A673 (cell line): ENCODE data around the gene ITGA11. TPM values are rescaled to one million over a fixed set of nuclear protein-coding genes. Genes with fewer than 3 reads are reported as not detected.

ENCODE experiments used
- BruUV-seq: library from RNA; stranded (reverse); fragments of 400-500 nt; replicated peaks from 2 replicates; lab custom pipeline; 2021; lab: Mats Ljungman, UMichigan
- CTCF ChIA-PET: fragments of 300-600 bp; sonication (Branson Sonifier 250); formaldehyde crosslinking; loops from one replicate; lab custom pipeline; 2022; ENCODE audit warnings: antibody characterized with exemption; lab: Charles Lee
- POLR2A ChIA-PET: fragments of 300-600 bp; sonication (Branson Sonifier 250); formaldehyde crosslinking; loops from one replicate; lab custom pipeline; 2022; ENCODE audit warnings: antibody characterized with exemption; ENCODE audit not compliant: low non-redundant PET; lab: Charles Lee
- DNase-seq: peaks from one replicate; pipeline ENCODE4 v3.0.0-alpha.2; 2015; ENCODE audit warnings: low spot score
- H3K27ac ChIP-seq: fragments of 200-600 bp; sonication (generic); 2 replicates; pipeline ENCODE4 v1.5.1; 2016; ENCODE audit warnings: mixed run types, low read depth, mild to moderate bottlenecking, mixed read lengths, antibody characterized with exemption, low read length; ENCODE audit not compliant: poor library complexity, severe bottlenecking
- H3K27me3 ChIP-seq: fragments of 200-600 bp; sonication (generic); replicated peaks from 2 replicates; pipeline ENCODE4 v1.6.1; 2017; ENCODE audit warnings: mixed run types, low read depth, mild to moderate bottlenecking, mixed read lengths, antibody characterized with exemption, low read length; ENCODE audit not compliant: insufficient read depth, poor library complexity
- H3K36me3 ChIP-seq: fragments of 200-600 bp; sonication (generic); 2 replicates; pipeline ENCODE4 v1.6.1; 2016; ENCODE audit warnings: mixed run types, mild to moderate bottlenecking, mixed read lengths, antibody characterized with exemption, low read length; ENCODE audit not compliant: insufficient read depth, poor library complexity, severe bottlenecking
- H3K4me1 ChIP-seq: fragments of 200-600 bp; sonication (generic); 2 replicates; pipeline ENCODE4 v1.6.1; 2017; ENCODE audit warnings: mixed run types, mild to moderate bottlenecking, mixed read lengths, antibody characterized with exemption, low read length; ENCODE audit not compliant: insufficient read depth, poor library complexity, severe bottlenecking
- H3K4me3 ChIP-seq: fragments of 200-600 bp; sonication (generic); 2 replicates; pipeline ENCODE4 v1.5.1; 2016; ENCODE audit warnings: low read depth, mixed run types, mild to moderate bottlenecking, mixed read lengths, low read length; ENCODE audit not compliant: poor library complexity, severe bottlenecking
- H3K9me3 ChIP-seq: fragments of 200-600 bp; sonication (generic); 2 replicates; pipeline ENCODE4 v1.6.1; 2016; ENCODE audit warnings: mixed run types, low read depth, mild to moderate bottlenecking, mixed read lengths, antibody characterized with exemption, low read length; ENCODE audit not compliant: poor library complexity, severe bottlenecking
- CTCF ChIP-seq: fragments of 300-800, 200-600 bp; sonication (generic); conservative IDR thresholded peaks from 2 replicates; pipeline ENCODE4 v1.5.1; 2017; ENCODE audit warnings: low read depth, mild to moderate bottlenecking, antibody characterized with exemption, low read length, moderate library complexity, mixed read lengths
- EZH2 ChIP-seq: fragments of 200-600 bp; sonication (generic); IDR thresholded peaks from 2 replicates; pipeline ENCODE4 v1.6.1; 2017; ENCODE audit warnings: borderline replicate concordance, low read depth, mild to moderate bottlenecking, mixed read lengths, antibody characterized with exemption, low read length; ENCODE audit not compliant: poor library complexity, severe bottlenecking
- intact Hi-C: fragments of 100-400 bp; cut with micrococcal nuclease; formaldehyde crosslinking; loops from one replicate; pipeline ENCODE4 v1.10.0; 2022; ENCODE audit not compliant: unreplicated experiment
- total RNA-seq: library from RNA; stranded (reverse); gene quantifications from 2 replicates; pipeline ENCODE4 v1.2.3, GENCODE V29; 2021

The ITGA11 gene
- total RNA-seq, 1 experiment from 2014 or later = 0.45 TPM

DNA sequence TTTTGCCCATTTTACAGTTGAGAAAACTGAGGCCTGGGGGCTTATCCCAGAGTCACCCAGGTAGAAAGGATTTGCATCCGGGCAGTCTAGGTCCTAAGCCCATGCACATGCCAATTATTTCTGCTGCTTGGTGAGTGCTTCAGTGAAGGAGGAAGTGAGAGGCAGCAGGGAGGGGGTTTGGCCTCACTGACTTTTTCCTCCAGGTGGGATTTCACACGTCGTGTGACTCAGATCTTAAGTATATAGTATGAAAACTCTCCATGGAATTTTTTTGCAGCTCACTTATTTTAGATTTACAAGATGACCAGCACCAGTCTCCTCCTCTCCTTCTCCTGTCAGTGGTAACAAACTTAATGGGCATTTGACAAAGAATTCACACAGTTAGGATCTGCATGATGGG is 4.6 kb downstream of the ITGA11 start:
- Histone ChIP-seq H3K27me3 (peaks cover 34% of the 10 kb centered on the region), H3K36me3 (no peaks in the 10 kb centered on the region), H3K9me3 (no peaks in the 10 kb centered on the region), H3K4me1 (peaks cover 13% of the 10 kb centered on the region), H3K27ac (no peak overlapping the region), H3K4me3 (no peak overlapping the region)
- no peak for TF ChIP-seq EZH2
- no peak for TF ChIP-seq CTCF
- ChIA-PET CTCF (no interaction called here), POLR2A (no interaction called here)
- no TSS peak for BruUV-seq
- intact Hi-C loops = no loop called here
- no peak for DNase-seq

GRCh38 chr15:68426116-68426515 is 5.8 kb downstream of the ITGA11 start:
- Histone ChIP-seq H3K9me3 (no peaks in the 10 kb centered on the region), H3K4me1 (peaks cover 3% of the 10 kb centered on the region), H3K27me3 (peaks cover 22% of the 10 kb centered on the region), H3K36me3 (no peaks in the 10 kb centered on the region), H3K4me3 (no peak overlapping the region), H3K27ac (no peak overlapping the region)
- TF ChIP-seq EZH2 = no peak
- no peak for TF ChIP-seq CTCF
- intact Hi-C loops = no loop called here
- POLR2A ChIA-PET = no interaction called here
- no peak for DNase-seq
- CTCF ChIA-PET = no interaction called here
- no TSS peak for BruUV-seq

DNA sequence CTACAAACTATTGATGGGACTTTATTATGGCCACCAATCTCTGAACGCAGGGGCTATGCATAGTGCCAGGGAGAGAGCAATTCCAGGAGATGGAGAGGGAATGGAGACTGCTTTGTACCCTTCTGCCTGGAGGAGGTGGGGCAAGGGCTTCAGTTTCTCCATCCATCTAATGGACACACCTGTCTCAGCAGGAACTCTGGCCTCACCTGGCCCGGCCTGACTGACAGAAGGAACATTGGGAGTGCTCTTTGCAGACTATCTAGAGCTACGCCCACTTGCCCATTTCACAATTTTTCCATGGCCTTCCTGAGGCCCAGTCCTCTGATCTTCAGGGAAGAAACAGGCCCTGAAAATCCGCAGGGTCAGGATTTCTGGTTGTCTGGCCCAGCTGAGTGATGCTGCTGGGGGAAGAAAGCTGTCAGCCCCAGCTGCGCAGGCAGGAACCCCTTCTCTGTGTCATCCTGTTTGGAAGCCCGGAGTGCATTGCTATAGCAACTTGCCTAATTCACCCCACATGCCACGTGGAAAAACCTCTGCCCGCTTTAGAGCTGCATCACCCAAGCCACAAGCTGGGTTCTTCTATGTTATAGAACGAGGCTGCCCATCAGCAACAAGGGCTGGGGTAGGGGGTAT is 6.4 kb downstream of the ITGA11 start:
- CTCF ChIA-PET = no interaction called here
- BruUV-seq = no TSS peak
- no peak for DNase-seq
- H3K36me3 ChIP-seq = no peaks in the 10 kb centered on the region
- no peaks in the 10 kb centered on the region for H3K9me3 ChIP-seq
- H3K4me3 ChIP-seq = no peak overlapping the region
- POLR2A ChIA-PET = no interaction called here
- no peak for TF ChIP-seq EZH2
- TF ChIP-seq CTCF = no peak
- no peak overlapping the region for H3K27ac ChIP-seq
- intact Hi-C loops = no loop called here
- H3K27me3 ChIP-seq = peaks cover 16% of the 10 kb centered on the region
- no peaks in the 10 kb centered on the region for H3K4me1 ChIP-seq
